ENCODE measurements around the gene FOXC1. TPM values are rescaled to one million over a fixed set of nuclear protein-coding genes. Genes with fewer than 3 reads are reported as not detected.

FOXC1 gene
- total and polyA plus RNA-seq, 2 of the 13 experiments (the other 11 are each of a cell fraction or from before 2014, with no cell fraction given): 0.44 to 0.55 TPM

- no peak for FAIRE-seq
- POLR2A ChIA-PET: no interaction called here
- H3K4me3 ChIP-seq (replicated peaks in 1 of 3; ENCODE audit: insufficient read depth in 1 of 3, low read depth in 2 of 3, low read length in 3 of 3): no peak overlapping the region
Measured at GRCh38 chr6:1579096-1579495, 30.6 kb upstream of the FOXC1 start.

More at GRCh38 chr6:1579096-1579495, 30.6 kb upstream of the FOXC1 start:
- no peak for ATAC-seq
- H2AFZ ChIP-seq (ENCODE audit: low read length): no peak overlapping the region
- WGBS (ENCODE audit: low lambda C conversion rate): 22% methylated on average over 5 of the region's 5 CpGs
- H3K9ac ChIP-seq (ENCODE audit: insufficient read depth, low read depth, low read length): no peak overlapping the region
- intact Hi-C loops (cut with micrococcal nuclease; ENCODE audit: unreplicated experiment) (no loop called here), in situ Hi-C loops (cut with HindIII; ENCODE audit: extremely low pct_ligation_motif_present, low pct_unique_long_range_greater_than_20kb) (no loop called here)
- H3K79me2 ChIP-seq (ENCODE audit: insufficient read depth, low read length): no peaks in the 10 kb centered on the region
- no peak overlapping the region for H3K4me2 ChIP-seq (ENCODE audit: low read depth, low read length)
- H3K9me3 ChIP-seq (ENCODE audit: low read length): no peaks in the 10 kb centered on the region
- H4K20me1 ChIP-seq (ENCODE audit: insufficient read depth, low read length): no peaks in the 10 kb centered on the region
- TF ChIP-seq ZFAT (CRISPR knock-in tag; conservative IDR thresholded peaks at IDR 0.05) (no peak), ZBTB2 (CRISPR knock-in tag; IDR thresholded peaks at IDR 0.05; ENCODE audit: low read depth) (no peak), PHF21A (CRISPR knock-in tag; IDR thresholded peaks at IDR 0.05) (no peak), THRA (CRISPR knock-in tag; IDR thresholded peaks at IDR 0.05; ENCODE audit: borderline replicate concordance) (no peak), ZNF724P (CRISPR knock-in tag; IDR thresholded peaks at IDR 0.05; ENCODE audit: borderline replicate concordance) (no peak), RBFOX2 (IDR thresholded peaks at IDR 0.05; ENCODE audit: low read depth, low read length) (no peak), TBP (CRISPR knock-in tag; IDR thresholded peaks at IDR 0.05) (no peak), EP300 (IDR thresholded peaks at IDR 0.05; ENCODE audit: low read depth in 2 of 2, low read length in 2 of 2) (no peak), EP300 (CRISPR knock-in tag; IDR thresholded peaks at IDR 0.05; ENCODE audit: borderline replicate concordance) (no peak), TEAD2 (CRISPR knock-in tag; IDR thresholded peaks at IDR 0.05) (no peak), NCOA1 (CRISPR knock-in tag; IDR thresholded peaks at IDR 0.05) (no peak), RFX3 (CRISPR knock-in tag; IDR thresholded peaks at IDR 0.05) (no peak), RARG (CRISPR knock-in tag; IDR thresholded peaks at IDR 0.05; ENCODE audit: low read depth) (no peak), ZNF672 (CRISPR knock-in tag; IDR thresholded peaks at IDR 0.05) (no peak), TFDP2 (CRISPR knock-in tag; IDR thresholded peaks at IDR 0.05) (no peak), MTERF4 (CRISPR knock-in tag; IDR thresholded peaks at IDR 0.05) (no peak), HIVEP1 (CRISPR knock-in tag; IDR thresholded peaks at IDR 0.05) (no peak)
- no peaks in the 10 kb centered on the region for H3K36me3 ChIP-seq (replicated peaks in 1 of 2; ENCODE audit: control insufficient read depth in 1 of 2, insufficient read depth in 2 of 2, low read length in 2 of 2)
- CTCF ChIA-PET (ENCODE audit: low intra/inter-chr PET ratio, low total read pairs): no interaction called here
- peaks cover 6 to 51% of the 10 kb centered on the region in 2 experiments; a peak in 4 of 5 replicates for H3K27me3 ChIP-seq (ENCODE audit: control insufficient read depth in 1 of 2, insufficient read depth in 2 of 2, low read length in 2 of 2)
- peaks cover 18% of the 10 kb centered on the region for H3K4me1 ChIP-seq (ENCODE audit: insufficient read depth, low read length)
- BruUV-seq (replicated peaks): no TSS peak
- DNase-seq (ENCODE audit: low spot score): no peak
- H3K27ac ChIP-seq (ENCODE audit: extremely low read length, insufficient read depth, low read length): no peak overlapping the region

All from HepG2 (cell line).